Neural progenitor cell (in vitro differentiated cells): ENCODE results near the gene DDO. TPM values are rescaled to one million over a fixed set of nuclear protein-coding genes. Genes with fewer than 3 reads are reported as not detected.

Experiments
- DNase-seq: peaks from one replicate; pipeline ENCODE4 v3.0.0-alpha.2; 2016; ENCODE audit warnings: low spot score
- H2AFZ ChIP-seq: fragments of 200-600 bp; sonication (generic); replicated peaks from 2 replicates; pipeline ENCODE4 v1.6.1; 2016; ENCODE audit warnings: antibody characterized with exemption
- H3F3A ChIP-seq: fragments of 200-600 bp; sonication (generic); 2 replicates; pipeline ENCODE4 v1.6.1; 2016; ENCODE audit warnings: antibody characterized with exemption, low read depth
- H3K27ac ChIP-seq: fragments of 200-600 bp; sonication (generic); 2 replicates; pipeline ENCODE4 v1.5.1; 2016; ENCODE audit warnings: mild to moderate bottlenecking
- H3K27me3 ChIP-seq: fragments of 200-600 bp; sonication (generic); 2 replicates; pipeline ENCODE4 v1.6.1; 2016; ENCODE audit warnings: mild to moderate bottlenecking, moderate library complexity
- H3K36me3 ChIP-seq: fragments of 200-600 bp; sonication (generic); 2 replicates; pipeline ENCODE4 v1.5.1; 2016
- H3K4me1 ChIP-seq: fragments of 200-600 bp; sonication (generic); 2 replicates; pipeline ENCODE4 v1.6.1; 2016; ENCODE audit warnings: mixed run types
- H3K4me2 ChIP-seq: fragments of 200-600 bp; sonication (generic); 2 replicates; pipeline ENCODE4 v1.6.1; 2016
- H3K4me3 ChIP-seq: fragments of 200-600 bp; sonication (generic); 2 replicates; pipeline ENCODE4 v1.5.1; 2016
- H3K79me2 ChIP-seq: fragments of 200-600 bp; sonication (generic); 2 replicates; pipeline ENCODE4 v1.6.1; 2016; ENCODE audit warnings: low read depth
- H3K9ac ChIP-seq: fragments of 200-600 bp; sonication (generic); 2 replicates; pipeline ENCODE4 v1.6.1; 2016
- H3K9me3 ChIP-seq: fragments of 200-600 bp; sonication (generic); 2 replicates; pipeline ENCODE4 v1.5.1; 2016; ENCODE audit warnings: low read depth
- H4K20me1 ChIP-seq: fragments of 200-600 bp; sonication (generic); 2 replicates; pipeline ENCODE4 v1.6.1; 2016; ENCODE audit warnings: low read depth
- H3K27ac Mint-ChIP-seq: 3 replicates; pipeline ENCODE4 v1.8.0; 2021; ENCODE audit warnings: mixed read lengths
- H3K27me3 Mint-ChIP-seq: 2 replicates; pipeline ENCODE4 v1.8.0; 2022; ENCODE audit warnings: low read depth, mild to moderate bottlenecking, inconsistent platforms, moderate library complexity, mixed read lengths; ENCODE audit not compliant: insufficient read depth
- H3K36me3 Mint-ChIP-seq: 3 replicates; pipeline ENCODE4 v1.8.0; 2021; ENCODE audit warnings: mixed read lengths
- H3K4me1 Mint-ChIP-seq: 3 replicates; pipeline ENCODE4 v1.8.0; 2021; ENCODE audit warnings: mixed read lengths
- H3K4me3 Mint-ChIP-seq: 3 replicates; pipeline ENCODE4 v1.8.0; 2021; ENCODE audit warnings: mild to moderate bottlenecking, moderate library complexity, mixed read lengths
- H3K9me3 Mint-ChIP-seq: 3 replicates; pipeline ENCODE4 v1.8.0; 2020; ENCODE audit warnings: mixed read lengths
- CTCF ChIP-seq: fragments of 200-600 bp; sonication (generic); IDR thresholded peaks from 2 replicates; pipeline ENCODE4 v1.5.1; 2017; ENCODE audit warnings: antibody characterized with exemption, mild to moderate bottlenecking
- EZH2 ChIP-seq: fragments of 200-600 bp; sonication (generic); IDR thresholded peaks from 2 replicates; pipeline ENCODE4 v1.6.1; 2017; ENCODE audit warnings: antibody characterized with exemption, mild to moderate bottlenecking, moderate library complexity
- EZH2phosphoT487 ChIP-seq: fragments of 200-600 bp; sonication (generic); IDR thresholded peaks from 2 replicates; pipeline ENCODE4 v1.6.1; 2017; ENCODE audit warnings: antibody characterized with exemption
- total RNA-seq: library from RNA; depleted of rRNA; stranded (reverse); fragments of >200 nt; gene quantifications from 2 replicates; pipeline ENCODE4 v1.2.3, GENCODE V29; 2015; ENCODE audit warnings: low replicate concordance

Gene DDO
- total RNA-seq, 1 donor from 2014 or later, result not detected

- no peak overlapping the region for H2AFZ ChIP-seq
- no peaks in the 10 kb centered on the region for H3K27me3 ChIP-seq
- no peak overlapping the region for H3K27ac ChIP-seq
- H3K9me3 ChIP-seq, result no peaks in the 10 kb centered on the region
- no peak overlapping the region for H3K4me3 Mint-ChIP-seq
- no peak overlapping the region for H3K27ac Mint-ChIP-seq
- no peaks in the 10 kb centered on the region for H4K20me1 ChIP-seq
- no peak for DNase-seq
- no peaks in the 10 kb centered on the region for H3K4me1 Mint-ChIP-seq
- no peak for TF ChIP-seq EZH2
- TF ChIP-seq CTCF, result no peak
- TF ChIP-seq EZH2phosphoT487, result no peak
- H3K27me3 Mint-ChIP-seq, result no peaks in the 10 kb centered on the region
- H3F3A ChIP-seq, result no peaks in the 10 kb centered on the region
- H3K4me1 ChIP-seq, result peaks cover 12% of the 10 kb centered on the region
- no peaks in the 10 kb centered on the region for H3K79me2 ChIP-seq
- no peak overlapping the region for H3K4me3 ChIP-seq
- H3K9ac ChIP-seq, result no peak overlapping the region
- no peak overlapping the region for H3K4me2 ChIP-seq
- no peaks in the 10 kb centered on the region for H3K9me3 Mint-ChIP-seq
- H3K36me3 ChIP-seq, result no peaks in the 10 kb centered on the region
- no peaks in the 10 kb centered on the region for H3K36me3 Mint-ChIP-seq
Observed at GRCh38 chr6:110447761-110448160, 32.4 kb upstream of the DDO start.

GRCh38 chr6:110446405-110446804 is 31.0 kb upstream of the DDO start:
- H4K20me1 ChIP-seq, result no peaks in the 10 kb centered on the region
- no peaks in the 10 kb centered on the region for H3K9me3 ChIP-seq
- DNase-seq, result no peak
- H2AFZ ChIP-seq, result no peak overlapping the region
- H3K9ac ChIP-seq, result peak overlapping the region; percentile 18
- H3K36me3 Mint-ChIP-seq, result no peaks in the 10 kb centered on the region
- H3K27ac Mint-ChIP-seq, result no peak overlapping the region
- no peaks in the 10 kb centered on the region for H3K27me3 Mint-ChIP-seq
- H3K4me1 Mint-ChIP-seq, result no peaks in the 10 kb centered on the region
- TF ChIP-seq EZH2phosphoT487 (no peak), EZH2 (no peak), CTCF (no peak)
- H3K27ac ChIP-seq, result no peak overlapping the region
- no peaks in the 10 kb centered on the region for H3K27me3 ChIP-seq
- no peaks in the 10 kb centered on the region for H3F3A ChIP-seq
- H3K4me2 ChIP-seq, result no peak overlapping the region
- H3K9me3 Mint-ChIP-seq, result no peaks in the 10 kb centered on the region
- H3K4me3 Mint-ChIP-seq, result no peak overlapping the region
- no peaks in the 10 kb centered on the region for H3K79me2 ChIP-seq
- H3K4me1 ChIP-seq, result peaks cover 5% of the 10 kb centered on the region
- H3K36me3 ChIP-seq, result no peaks in the 10 kb centered on the region
- no peak overlapping the region for H3K4me3 ChIP-seq

- Histone ChIP-seq H3K9ac (no peak overlapping the region), H3K36me3 (no peaks in the 10 kb centered on the region), H3F3A (no peaks in the 10 kb centered on the region), H4K20me1 (no peaks in the 10 kb centered on the region), H3K4me3 (no peak overlapping the region), H2AFZ (no peak overlapping the region), H3K27me3 (no peaks in the 10 kb centered on the region), H3K79me2 (no peaks in the 10 kb centered on the region), H3K4me1 (peaks cover 3% of the 10 kb centered on the region), H3K9me3 (no peaks in the 10 kb centered on the region), H3K4me2 (no peak overlapping the region), H3K27ac (no peak overlapping the region)
- no peaks in the 10 kb centered on the region for H3K36me3 Mint-ChIP-seq
- no peaks in the 10 kb centered on the region for H3K4me1 Mint-ChIP-seq
- no peak overlapping the region for H3K27ac Mint-ChIP-seq
- peaks cover 4% of the 10 kb centered on the region for H3K27me3 Mint-ChIP-seq
- TF ChIP-seq EZH2phosphoT487, result no peak
- TF ChIP-seq CTCF, result no peak
- TF ChIP-seq EZH2, result no peak
- no peak overlapping the region for H3K4me3 Mint-ChIP-seq
- peaks cover 1% of the 10 kb centered on the region for H3K9me3 Mint-ChIP-seq
- no peak for DNase-seq
Observed at GRCh38 chr6:110440026-110440425, 24.7 kb upstream of the DDO start.

GRCh38 chr6:110439356-110439755 is 24.0 kb upstream of the DDO start:
- H3K4me3 ChIP-seq, result no peak overlapping the region
- H3K4me1 ChIP-seq, result no peaks in the 10 kb centered on the region
- no peaks in the 10 kb centered on the region for H3K9me3 ChIP-seq
- TF ChIP-seq EZH2 (no peak), EZH2phosphoT487 (no peak), CTCF (no peak)
- H4K20me1 ChIP-seq, result no peaks in the 10 kb centered on the region
- H3K79me2 ChIP-seq, result no peaks in the 10 kb centered on the region
- no peak overlapping the region for H3K27ac Mint-ChIP-seq
- no peaks in the 10 kb centered on the region for H3F3A ChIP-seq
- H3K9ac ChIP-seq, result no peak overlapping the region
- H3K36me3 Mint-ChIP-seq, result no peaks in the 10 kb centered on the region
- no peak for DNase-seq
- peaks cover 4% of the 10 kb centered on the region for H3K27me3 Mint-ChIP-seq
- H3K4me1 Mint-ChIP-seq, result no peaks in the 10 kb centered on the region
- peaks cover 3% of the 10 kb centered on the region for H3K9me3 Mint-ChIP-seq
- no peak overlapping the region for H3K27ac ChIP-seq
- no peaks in the 10 kb centered on the region for H3K27me3 ChIP-seq
- no peaks in the 10 kb centered on the region for H3K36me3 ChIP-seq
- H2AFZ ChIP-seq, result no peak overlapping the region
- H3K4me3 Mint-ChIP-seq, result no peak overlapping the region
- no peak overlapping the region for H3K4me2 ChIP-seq
